Upper lobe of left lung (tissue), 4 donors: ENCODE measurements around the gene LEKR1.

Source experiments
- CTCF ChIP-seq, 6 experiments: fragments of 450-650 bp in 4 of 6; fragments of 200-600 bp in 2 of 6; sonication (generic) in 2 of 6; IDR thresholded peaks; one replicate each; pipeline ENCODE4 v1.5.1; 2016 to 2019; ENCODE audit warnings: antibody characterized with exemption in 6 of 6
- EP300 ChIP-seq, 4 donors: sonication (generic); formaldehyde crosslinking; IDR thresholded peaks; one replicate each; pipeline ENCODE4 v1.5.1; 2017; ENCODE audit warnings: antibody characterized with exemption in 4 of 4, control low read depth in 2 of 4
- POLR2A ChIP-seq, 4 donors: fragments of 450-650 bp; IDR thresholded peaks; one replicate each; pipeline ENCODE4 v1.5.1; 2016 to 2017; ENCODE audit warnings: antibody characterized with exemption in 4 of 4, mild to moderate bottlenecking in 2 of 4
- POLR2AphosphoS5 ChIP-seq, 2 donors: sonication (generic); formaldehyde crosslinking; IDR thresholded peaks; one replicate each; pipeline ENCODE4 v1.5.1; 2017; ENCODE audit warnings: antibody characterized with exemption in 2 of 2

GRCh38 chr3:156834962-156835535 is 8.9 kb downstream of the LEKR1 start:
- TF ChIP-seq CTCF (IDR thresholded peaks at IDR 0.05) = no peak
- no peak for TF ChIP-seq POLR2A (IDR thresholded peaks at IDR 0.05)
- TF ChIP-seq EP300 (IDR thresholded peaks at IDR 0.05) = no peak
- TF ChIP-seq POLR2AphosphoS5 (IDR thresholded peaks at IDR 0.05) = no peak
